Ecto neural progenitor cell (in vitro differentiated cells): ENCODE results near the gene C9orf50.
"Not testable (repeated sequence)": the region's sequence is repeated elsewhere in the genome, so short reads cannot be mapped to it uniquely, and the experiment has no call there.

ENCODE experiments used
- DNase-seq: peaks from one replicate; pipeline ENCODE4 v3.0.0-alpha.2; 2018; ENCODE audit warnings: low spot score

The C9orf50 gene

DNA sequence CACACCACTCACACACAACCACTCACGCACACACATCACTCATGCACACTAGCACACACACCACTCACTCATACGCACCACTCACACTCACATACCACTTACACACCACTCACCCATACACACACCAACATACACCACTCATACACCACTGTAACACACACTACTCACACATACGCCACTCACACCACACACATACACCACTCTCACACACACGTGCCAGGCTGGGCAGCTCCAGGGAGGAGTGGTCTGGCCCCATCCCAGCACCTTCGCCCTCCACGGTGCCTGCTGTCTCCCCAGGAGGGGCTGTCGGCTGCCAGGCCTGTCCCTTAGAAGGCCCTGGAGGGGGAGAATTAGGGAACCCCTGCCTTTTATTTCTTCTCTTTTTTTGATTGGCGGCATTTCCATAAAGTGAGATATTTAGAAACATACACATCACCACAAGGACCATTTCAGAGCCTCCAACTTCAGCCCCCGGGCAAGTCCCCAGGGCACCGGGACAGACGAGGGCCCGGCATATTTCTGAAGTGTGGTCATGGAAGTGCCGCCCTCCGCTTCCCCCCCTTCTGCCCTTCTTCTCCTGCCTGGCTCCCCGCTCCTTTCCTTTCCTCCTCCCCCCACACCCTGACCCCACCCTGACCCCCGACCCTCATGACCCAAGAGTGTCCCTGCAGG is 27.3 kb upstream of the C9orf50 start:
- no peak for DNase-seq

DNA sequence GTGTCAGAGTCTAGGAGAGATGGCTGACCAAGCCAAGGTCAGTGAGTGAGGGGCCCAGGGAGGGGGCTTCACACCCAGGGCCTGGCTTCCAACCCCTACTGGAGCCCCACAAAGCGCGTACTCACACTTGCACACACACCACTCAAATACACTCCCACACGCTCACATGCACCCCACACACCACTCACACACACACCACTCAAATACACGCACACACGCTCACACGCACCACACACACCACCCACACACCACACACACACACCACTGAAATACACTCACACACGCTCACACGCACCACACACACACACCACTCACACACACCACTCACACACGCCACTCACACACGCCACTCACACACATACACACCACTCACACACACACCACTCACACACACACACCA is 26.7 kb upstream of the C9orf50 start:
- no peak for DNase-seq

DNA sequence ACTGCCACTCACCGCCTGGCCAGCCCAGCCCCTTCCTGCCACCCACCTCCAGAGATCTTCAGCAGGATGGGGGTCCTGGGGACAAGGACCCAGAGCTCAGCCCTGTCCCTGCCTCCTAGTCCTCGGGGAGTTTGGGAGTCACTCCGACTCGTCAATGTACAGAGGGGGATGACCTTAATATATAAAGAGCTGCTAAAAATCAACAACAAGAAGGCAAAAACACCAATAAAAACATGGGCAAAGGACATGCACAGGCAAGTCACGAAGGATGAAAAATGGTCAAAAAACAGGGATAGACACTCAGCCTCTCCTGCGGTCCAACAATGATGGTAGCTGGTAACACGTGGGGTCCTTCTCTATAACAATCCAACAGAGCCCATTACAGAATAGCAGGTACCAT is 25.8 kb upstream of the C9orf50 start:
- DNase-seq = no peak

DNA sequence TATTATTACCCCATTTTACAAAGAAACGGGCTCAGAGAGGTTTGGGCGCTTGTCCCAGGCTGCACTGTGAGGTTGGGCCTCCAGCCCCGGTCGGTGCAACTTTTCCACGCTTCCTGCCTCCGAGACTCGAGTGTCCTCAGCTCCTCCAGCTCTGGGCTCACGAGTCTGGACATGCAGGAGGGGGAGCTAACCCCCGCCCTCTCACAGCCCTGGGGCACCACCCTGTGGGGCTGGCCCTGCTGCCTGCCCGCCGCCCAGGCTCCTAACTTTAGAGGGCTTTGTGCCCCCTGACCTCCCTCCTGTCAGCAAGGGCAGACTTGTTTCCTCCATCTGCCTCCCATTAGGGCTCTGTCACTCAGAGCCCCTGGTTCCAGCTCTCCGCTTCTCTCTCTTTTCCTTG is 25.4 kb upstream of the C9orf50 start:
- DNase-seq = no peak

DNA sequence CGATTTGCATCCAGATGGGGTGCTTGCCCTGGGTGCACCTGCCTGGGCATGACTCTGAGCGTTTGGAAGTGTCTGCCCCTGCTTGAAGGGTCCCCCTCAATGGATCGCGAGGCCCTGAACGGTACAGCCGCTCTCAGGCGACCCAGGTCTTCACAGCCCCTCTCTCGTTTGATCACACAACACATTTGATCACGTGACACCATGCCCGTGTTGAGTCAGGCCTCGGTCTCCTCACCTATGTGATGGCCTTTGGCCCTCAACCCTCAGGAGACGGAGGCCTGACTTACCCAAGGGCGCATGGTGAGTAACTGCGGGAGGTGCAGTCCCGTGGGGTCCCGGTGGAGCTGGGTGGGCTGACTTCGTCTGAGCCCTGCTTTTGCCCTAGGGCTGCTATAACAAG is 24.0 kb upstream of the C9orf50 start:
- DNase-seq = no peak

DNA sequence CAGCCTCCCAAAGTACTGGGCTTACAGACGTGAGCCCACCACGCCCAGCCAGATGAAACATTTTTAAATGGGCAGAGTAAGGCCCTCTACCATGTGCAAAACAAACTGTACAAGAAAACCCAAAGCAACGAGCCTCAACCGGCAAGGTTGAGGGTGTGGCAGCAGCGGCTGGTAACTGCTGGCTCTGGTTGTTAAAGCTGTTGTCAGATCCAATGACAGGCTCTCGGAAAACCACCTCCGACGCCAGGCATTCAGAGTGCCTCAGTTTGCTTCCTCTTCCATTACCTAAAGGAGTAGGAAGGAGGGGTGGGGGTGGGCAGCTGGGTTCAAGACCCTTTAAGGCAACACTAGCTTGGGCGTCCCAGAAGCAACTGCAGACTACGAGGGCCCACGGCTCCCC is 23.5 kb upstream of the C9orf50 start:
- no peak for DNase-seq

DNA sequence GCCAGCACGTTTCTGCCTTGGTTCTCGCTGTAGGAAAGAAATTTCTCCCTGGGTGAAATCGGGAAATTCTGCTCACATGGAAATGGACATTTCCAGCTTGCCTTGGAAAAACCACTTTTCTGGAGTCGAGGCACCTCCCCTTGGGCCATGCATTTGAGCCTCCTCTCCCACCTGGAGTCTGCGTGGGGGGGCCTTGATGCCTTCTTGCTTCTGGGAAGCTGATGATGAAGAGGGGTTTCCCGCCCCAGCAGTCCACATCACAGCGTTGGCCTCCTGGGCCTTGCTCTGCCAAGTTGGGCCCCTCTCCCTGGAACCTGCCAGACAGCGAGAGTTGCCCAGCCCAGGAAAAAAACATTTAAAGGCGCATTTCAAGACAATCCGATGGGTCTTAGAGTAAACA is 22.8 kb upstream of the C9orf50 start:
- no peak for DNase-seq

DNA sequence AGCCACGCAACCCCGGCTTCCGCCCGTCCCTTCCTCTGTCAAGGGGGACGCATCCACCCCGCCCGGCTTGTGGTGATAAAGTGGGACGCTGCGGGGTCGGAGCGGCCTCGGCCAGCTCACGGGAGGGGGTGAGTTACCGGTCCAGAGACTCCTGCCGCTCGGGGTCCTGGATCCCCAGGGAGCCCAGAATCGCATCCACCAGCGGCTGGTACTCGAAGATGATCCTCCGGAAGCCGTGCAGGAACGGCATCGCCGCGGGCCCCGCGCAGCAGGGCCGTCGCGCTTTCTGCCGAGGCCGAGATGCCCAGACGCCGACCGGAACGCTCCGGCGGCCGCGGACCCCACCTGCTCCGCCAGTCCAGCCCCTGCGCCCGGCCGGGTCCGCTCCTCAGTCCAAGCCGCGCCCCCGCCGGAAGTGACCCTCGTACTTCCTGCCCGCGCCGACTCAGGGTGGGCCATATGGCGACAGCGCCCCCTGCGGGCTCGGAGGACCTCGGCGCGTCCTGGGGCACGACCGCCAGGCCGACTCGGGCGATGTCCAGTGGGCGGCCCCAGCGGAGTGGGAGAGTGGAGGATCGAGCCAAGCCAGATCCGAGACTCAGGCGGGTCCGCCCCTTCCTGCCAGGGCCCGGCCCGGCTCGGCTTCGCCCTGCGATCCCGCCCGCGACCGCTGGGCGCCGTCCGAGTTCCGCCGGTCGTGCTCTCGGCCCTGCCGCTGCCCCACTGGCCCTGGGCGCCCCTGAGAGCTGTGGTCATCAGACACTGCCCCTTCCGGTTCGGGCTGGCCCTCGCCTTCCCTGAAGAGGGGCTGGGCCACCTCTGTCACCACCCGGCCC is 21.1 kb upstream of the C9orf50 start, which contains the start of gene ASB6:
Gene ASB6 (minus strand): TSS at position 402 of the 836 bp plus-strand sequence. CDS start 152 bp downstream, at position 250.
- peak; percentile 100 for DNase-seq

DNA sequence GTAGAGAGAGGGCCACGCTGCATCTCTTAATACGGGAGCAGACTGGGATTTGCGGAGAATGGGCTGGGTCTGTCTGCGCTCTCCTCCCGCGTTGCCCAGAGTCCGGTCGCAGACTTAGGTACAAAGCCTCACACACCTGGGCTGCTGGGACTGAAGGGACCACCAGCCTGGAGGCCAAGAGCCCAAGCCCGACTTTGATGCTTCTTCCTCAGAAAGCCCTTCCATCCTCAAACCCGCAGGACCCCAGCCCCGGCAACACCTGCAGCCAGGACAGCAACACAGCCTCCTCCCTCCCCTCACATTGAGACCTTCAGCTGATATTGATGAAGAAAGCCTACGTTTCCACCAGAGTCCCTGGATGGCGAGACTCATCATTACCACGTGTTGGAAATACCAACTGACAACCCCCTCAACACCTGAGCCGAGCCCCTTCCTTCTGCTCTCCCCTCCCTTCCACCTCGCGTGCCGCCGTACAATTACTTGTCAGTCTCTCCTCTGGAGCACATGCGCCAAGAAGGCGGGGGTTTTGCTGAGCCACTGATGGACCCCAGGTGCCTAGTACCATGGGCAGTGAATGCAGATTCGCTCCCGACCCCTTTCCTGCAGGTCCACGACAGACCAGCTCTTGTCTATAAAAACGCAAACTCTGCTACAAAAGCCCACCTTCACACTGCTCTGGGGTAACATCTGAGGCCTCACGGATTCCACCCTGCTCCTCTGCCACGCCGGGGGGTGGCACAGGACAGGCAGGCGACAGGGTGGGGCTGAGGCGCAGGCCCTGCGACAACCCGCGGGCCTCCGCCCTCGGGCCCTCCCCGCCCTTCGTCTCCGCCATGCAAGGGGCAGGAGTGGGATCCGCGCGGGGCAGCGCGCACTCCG is 20.2 kb upstream of the C9orf50 start:
- no peak for DNase-seq

DNA sequence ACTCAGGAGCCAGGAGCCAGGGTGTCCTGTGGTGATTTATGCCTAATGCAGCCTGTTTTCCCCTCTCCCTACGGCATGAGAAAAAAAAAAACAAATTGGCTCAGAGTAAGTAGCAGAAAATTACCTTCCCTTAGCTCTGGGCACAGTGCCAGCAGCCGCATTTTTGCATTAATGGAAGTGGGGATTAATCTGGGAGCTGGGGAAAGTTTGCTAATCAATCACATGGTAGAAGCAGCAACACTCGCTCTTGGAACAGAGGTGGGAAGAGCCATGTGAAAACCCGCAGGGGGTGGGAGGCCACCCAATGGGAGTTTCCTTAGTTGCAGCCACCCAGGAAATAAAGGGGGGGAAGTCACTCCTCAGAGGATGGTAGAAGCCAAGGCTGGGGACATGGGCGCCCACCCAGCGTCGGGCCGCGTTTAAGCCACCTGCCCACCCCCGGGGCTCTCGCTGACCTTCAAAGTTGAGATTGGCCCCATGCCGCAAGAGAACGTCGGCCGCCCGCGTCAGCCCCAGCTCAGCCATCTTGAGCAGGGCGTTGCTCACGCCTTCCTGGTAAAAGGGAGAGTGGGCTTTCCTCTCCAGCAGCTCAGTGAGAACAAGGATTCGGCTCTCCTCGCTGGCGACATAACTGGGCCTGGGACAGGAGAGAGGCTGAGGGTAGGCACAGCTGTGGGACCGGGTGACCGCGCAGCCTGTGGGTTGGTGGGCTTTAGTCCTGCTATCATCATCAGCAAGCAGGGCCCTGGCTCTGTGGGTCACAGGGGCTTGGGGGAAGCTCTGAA is 19.4 kb upstream of the C9orf50 start:
- no peak for DNase-seq

DNA sequence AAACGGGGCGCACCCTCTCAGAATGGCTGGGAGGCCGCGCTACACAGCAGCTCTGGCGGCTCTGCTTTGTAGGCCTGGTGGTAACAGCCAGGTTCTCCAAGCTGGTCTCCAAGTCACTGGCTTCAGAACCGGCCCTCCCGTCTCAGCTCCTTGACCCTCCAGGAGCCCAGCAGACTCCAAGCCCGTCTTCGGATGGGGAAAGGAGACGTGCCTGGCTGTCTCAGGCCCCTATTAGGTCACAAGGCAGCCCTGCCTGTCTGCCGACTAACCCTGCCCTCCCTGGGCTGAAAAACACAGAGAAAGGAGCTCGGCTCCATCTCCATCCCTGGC is 18.8 kb upstream of the C9orf50 start:
- no peak for DNase-seq

DNA sequence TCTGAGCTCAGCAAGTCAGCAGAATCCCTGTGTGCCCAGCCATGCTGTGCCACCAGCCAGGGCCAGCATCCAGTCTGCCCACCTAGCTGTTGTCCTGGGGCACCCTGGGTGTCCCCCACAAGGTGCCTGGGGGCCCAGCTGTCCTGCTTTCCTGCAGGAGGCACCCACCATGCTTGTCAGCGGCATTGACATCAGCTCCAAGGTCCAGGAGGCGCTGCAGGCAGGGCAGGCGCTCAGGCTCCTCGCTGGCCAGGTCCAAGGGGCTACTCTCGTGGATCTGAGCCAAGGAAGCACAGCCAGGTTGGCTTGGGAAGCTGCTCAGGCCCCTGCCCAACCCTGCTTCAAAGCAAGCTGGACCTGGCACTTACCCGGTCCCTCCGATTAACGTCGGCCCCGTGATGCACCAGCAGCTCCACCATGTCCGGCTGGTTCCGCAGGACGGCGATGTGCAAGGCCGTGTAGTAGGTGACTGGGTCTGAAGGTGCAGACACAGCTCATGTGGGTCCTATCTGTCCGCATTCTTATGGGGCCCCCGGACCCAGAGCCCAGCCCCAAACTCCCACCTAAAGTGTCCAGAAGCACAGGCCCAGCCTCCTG is 18.2 kb upstream of the C9orf50 start:
- DNase-seq = no peak

DNA sequence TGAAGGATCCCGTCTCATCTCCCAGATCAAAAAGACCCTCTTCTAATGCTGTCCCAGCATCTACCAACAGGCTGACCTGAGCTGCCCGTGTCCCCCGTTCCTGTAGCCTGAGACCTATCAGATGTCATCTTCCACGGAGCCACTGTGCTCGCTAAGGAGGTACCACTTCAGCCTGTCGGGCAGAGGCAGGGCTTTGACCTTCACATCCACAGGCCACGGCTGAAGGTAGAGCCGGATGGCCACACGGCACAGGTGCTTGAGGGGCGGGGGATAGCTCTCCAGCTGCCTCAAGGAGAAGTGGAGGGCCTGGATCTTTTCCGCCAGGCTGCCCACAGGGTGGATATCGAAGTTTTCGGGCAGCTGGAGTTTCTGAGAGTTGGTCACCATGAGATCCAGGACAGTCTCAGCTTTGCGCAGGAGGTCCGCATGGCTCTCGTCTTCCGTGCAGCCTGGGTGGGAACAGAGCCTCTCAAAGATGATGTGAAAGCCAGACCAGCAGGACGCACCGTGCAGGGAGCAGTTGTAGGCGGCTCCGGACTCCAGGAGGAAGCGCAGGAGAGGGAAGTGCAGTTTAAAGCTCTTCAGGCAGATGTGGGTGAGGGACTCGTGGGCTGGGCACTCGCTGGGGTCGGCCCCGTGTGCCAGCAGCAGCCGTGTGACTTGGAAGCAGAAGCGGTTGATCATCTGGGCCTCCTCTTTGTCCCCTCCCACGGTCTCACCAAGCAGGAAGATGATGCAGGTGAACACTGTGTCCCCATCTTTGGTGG is 17.0 kb upstream of the C9orf50 start:
- DNase-seq = no peak

DNA sequence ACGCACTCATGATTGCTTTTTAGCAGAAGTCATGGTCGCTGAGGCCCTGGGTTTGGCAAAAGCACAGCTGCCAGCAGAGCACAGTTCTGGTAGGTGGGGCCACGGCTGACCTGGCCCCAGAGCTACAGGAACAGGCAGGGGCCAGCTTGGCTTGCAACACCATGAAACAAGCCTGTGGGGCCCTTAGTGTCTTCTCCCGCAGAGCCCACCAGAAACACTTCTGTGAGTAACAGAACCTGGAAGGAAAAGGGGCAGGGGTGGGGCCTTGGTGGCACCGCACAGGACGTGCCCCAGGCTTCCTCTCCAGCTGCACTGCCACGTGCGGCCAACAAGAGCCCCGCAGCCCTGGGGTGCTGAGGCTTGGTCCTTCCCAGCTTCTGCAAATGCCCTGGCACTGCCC is 16.2 kb upstream of the C9orf50 start:
- DNase-seq = no peak

DNA sequence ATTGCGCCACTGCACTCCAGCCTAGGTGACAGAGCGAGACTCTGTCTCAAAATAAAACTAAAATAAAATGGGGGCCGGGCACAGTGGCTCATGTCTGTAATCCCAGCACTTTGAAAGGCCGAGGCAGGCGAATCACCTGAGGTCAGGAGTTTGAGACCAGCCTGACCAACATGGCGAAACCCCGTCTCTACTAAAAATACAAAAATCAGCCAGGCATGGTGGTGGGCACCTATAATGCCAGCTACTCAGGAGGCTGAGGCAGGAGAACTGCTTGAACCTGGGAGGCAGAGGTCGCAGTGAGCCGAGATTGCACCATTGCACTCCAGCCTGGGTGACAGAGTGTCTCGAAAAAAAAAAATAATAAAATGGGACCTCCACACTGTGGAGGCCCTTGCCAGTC is 15.4 kb upstream of the C9orf50 start:
- not testable (repeated sequence) for DNase-seq

DNA sequence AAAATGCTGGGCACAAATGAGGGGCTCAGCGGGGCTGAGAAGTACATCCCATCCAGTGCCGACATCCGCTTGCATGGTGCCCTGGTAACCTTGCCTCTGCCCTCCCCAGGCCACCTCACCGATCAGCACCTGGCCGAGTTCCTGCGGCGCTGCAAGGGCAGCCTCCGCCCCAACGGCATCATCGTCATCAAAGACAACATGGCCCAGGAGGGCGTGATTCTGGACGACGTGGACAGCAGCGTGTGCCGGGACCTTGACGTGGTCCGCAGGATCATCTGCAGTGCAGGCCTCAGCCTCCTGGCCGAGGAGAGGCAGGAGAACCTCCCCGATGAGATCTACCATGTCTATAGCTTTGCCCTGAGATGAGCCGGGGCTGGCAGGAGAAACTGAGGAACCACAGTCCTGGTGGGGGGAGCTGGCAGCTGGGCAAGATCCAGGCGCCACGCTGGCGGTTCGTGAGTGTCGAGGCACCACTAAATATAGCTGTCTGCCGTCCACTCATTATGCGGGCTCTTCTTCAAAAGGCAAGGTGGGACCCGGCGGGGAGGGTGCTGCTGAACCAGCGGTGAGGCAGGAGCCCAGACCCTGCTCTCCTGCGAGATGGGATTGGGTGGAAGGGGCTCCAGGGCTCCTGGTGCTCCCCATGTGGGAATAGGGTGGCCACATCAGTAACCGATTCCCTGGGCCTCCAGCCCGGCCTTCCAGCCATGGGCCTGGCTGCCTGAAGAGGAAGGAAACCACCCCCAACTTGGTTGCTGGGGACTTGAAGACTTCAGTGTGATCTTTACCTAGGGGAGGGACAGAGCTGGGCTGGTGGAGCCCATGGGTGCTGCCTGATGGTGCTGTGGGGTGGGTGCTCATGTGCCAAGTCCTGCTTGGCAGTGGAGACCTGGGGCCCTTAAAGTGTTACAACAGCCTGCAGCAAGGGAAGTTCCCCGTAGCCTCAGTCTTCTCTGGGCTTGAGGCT is 14.5 kb upstream of the C9orf50 start:
- DNase-seq = no peak

DNA sequence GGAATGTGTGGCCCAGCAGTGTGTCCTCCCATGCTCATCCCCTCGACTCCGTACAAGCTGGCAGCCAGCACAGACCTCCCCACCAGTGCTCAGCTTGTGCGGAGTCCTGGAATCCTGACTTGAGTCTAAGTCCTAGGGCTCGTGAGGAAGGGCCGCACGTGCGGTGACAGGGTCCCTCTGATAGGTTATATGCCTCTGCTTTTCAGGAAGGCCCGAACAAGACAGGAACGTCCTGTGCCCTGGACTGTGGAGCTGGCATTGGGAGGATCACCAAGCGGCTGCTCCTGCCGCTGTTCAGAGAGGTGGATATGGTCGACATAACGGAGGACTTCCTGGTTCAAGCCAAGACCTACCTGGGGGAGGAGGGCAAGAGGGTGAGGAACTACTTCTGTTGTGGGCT is 12.9 kb upstream of the C9orf50 start:
- no peak for DNase-seq

DNA sequence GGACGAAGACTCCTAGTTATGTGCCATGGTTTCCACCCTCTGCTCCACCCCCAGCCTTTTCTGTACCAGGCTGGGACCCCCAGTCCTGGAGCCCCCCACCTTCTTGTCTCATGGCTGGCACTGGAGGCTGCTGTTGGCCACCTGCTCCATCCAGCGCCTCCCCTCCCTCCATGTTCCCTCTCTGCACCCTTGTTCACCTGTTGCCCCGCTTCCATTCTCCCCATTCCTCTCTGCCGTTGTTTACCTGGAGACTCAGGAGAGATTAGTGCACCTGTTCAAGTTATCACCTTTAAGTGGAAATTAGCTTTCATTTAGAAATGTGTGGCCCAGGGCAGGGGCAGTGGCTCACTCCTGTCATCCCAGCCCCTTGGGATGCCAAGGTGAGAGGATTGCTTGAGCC is 12.3 kb upstream of the C9orf50 start:
- DNase-seq = no peak

DNA sequence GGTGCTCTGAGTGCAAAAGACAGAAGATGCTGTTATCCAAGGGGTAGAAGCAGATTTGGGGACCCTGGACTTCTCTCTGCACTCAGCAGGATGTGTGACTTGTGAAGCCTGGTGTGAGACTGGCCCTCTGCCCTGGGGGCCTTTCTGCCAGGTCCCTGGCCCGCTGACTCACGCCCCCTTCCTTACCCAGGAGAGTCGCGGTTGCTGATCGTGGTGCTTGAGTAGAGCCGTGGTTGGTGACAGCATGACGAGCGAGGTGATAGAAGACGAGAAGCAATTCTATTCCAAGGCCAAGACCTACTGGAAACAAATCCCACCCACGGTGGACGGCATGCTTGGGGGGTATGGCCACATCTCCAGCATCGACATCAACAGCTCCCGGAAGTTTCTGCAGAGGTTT is 11.6 kb upstream of the C9orf50 start:
- DNase-seq = no peak
